Daoy (cell line): ENCODE data around the gene GTF2IRD1. TPM values are rescaled to one million over a fixed set of nuclear protein-coding genes. Genes with fewer than 3 reads are reported as not detected.
"Not testable (repeated sequence)": the region's sequence is repeated elsewhere in the genome, so short reads cannot be mapped to it uniquely, and the experiment has no call there.

ENCODE experiments used
- DNase-seq: peaks from one replicate; pipeline ENCODE4 v3.0.0-alpha.2; 2015; ENCODE audit warnings: low read depth
- total RNA-seq: library from RNA; depleted of rRNA; stranded (reverse); fragments of >200 nt; shearing (Covaris generic); gene quantifications from 2 replicates; pipeline ENCODE4 v1.2.3, GENCODE V29; 2014

Gene GTF2IRD1
- total RNA-seq, 1 experiment from 2014 or later: 19.8 TPM

GRCh38 chr7:74429153-74429747 is 24.5 kb upstream of the GTF2IRD1 start:
- peak; percentile 88 for DNase-seq

GRCh38 chr7:74430409-74430808 is 23.3 kb upstream of the GTF2IRD1 start:
- peak; percentile 77 for DNase-seq

- DNase-seq: no peak
Measured at GRCh38 chr7:74430961-74431466, 22.7 kb upstream of the GTF2IRD1 start.

- DNase-seq: not testable (repeated sequence)
Measured at GRCh38 chr7:74437291-74437571, 16.5 kb upstream of the GTF2IRD1 start.

- no peak for DNase-seq
Measured at GRCh38 chr7:74438327-74438726, 15.4 kb upstream of the GTF2IRD1 start.

GRCh38 chr7:74439541-74439940 is 14.2 kb upstream of the GTF2IRD1 start:
- DNase-seq: no peak

GRCh38 chr7:74440143-74440542 is 13.6 kb upstream of the GTF2IRD1 start:
- not testable (repeated sequence) for DNase-seq

GRCh38 chr7:74441801-74442200 is 11.9 kb upstream of the GTF2IRD1 start:
- no peak for DNase-seq

GRCh38 chr7:74443543-74444247 is 10.0 kb upstream of the GTF2IRD1 start:
- no peak for DNase-seq

- no peak for DNase-seq
Measured at GRCh38 chr7:74449144-74449543, 4.6 kb upstream of the GTF2IRD1 start.

- DNase-seq: peak; percentile 69
Measured at GRCh38 chr7:74449809-74450397, 3.8 kb upstream of the GTF2IRD1 start.

GRCh38 chr7:74452748-74453321 is 871 bp upstream of the GTF2IRD1 start:
- DNase-seq: peak; percentile 81

- no peak for DNase-seq
Measured at GRCh38 chr7:74454021-74454924, 567 bp downstream of the GTF2IRD1 start.

- DNase-seq: no peak
Measured at GRCh38 chr7:74454925-74455288, 1.2 kb downstream of the GTF2IRD1 start.

GRCh38 chr7:74455291-74455804 is 1.6 kb downstream of the GTF2IRD1 start:
- DNase-seq: no peak

- DNase-seq: no peak
Measured at GRCh38 chr7:74455928-74456327, 2.2 kb downstream of the GTF2IRD1 start.

GRCh38 chr7:74457007-74457406 is 3.3 kb downstream of the GTF2IRD1 start:
- no peak for DNase-seq

GRCh38 chr7:74461970-74462706 is 8.4 kb downstream of the GTF2IRD1 start:
- DNase-seq: no peak

GRCh38 chr7:74462707-74463100 is 9.0 kb downstream of the GTF2IRD1 start:
- no peak for DNase-seq

- no peak for DNase-seq
Measured at GRCh38 chr7:74464931-74465886, 11.5 kb downstream of the GTF2IRD1 start.
